Suprapubic skin (tissue), 4 donors: ENCODE measurements around the gene PITHD1. TPM values are rescaled to one million over a fixed set of nuclear protein-coding genes. Genes with fewer than 3 reads are reported as not detected.
"Not testable (repeated sequence)": the region's sequence is repeated elsewhere in the genome, so short reads cannot be mapped to it uniquely, and the experiment has no call there.

ENCODE experiments used
- DNase-seq, 2 donors: peaks; one replicate each; pipeline ENCODE4 v3.0.0-alpha.2; 2019; ENCODE audit warnings: low spot score in 2 of 2
- H3K27ac ChIP-seq: fragments of 200-600 bp; sonication (generic); one replicate; pipeline ENCODE4 v1.5.1; 2019
- H3K27me3 ChIP-seq: fragments of 200-600 bp; sonication (generic); one replicate; pipeline ENCODE4 v1.5.1; 2019
- H3K36me3 ChIP-seq: fragments of 200-600 bp; sonication (generic); one replicate; pipeline ENCODE4 v1.5.1; 2019
- H3K4me1 ChIP-seq: fragments of 200-600 bp; sonication (generic); one replicate; pipeline ENCODE4 v1.5.1; 2019
- H3K4me3 ChIP-seq: fragments of 200-600 bp; sonication (generic); one replicate; pipeline ENCODE4 v1.5.1; 2019; ENCODE audit warnings: mild to moderate bottlenecking
- H3K9me3 ChIP-seq: fragments of 200-600 bp; sonication (generic); one replicate; pipeline ENCODE4 v1.5.1; 2019
- EP300 ChIP-seq: sonication (generic); formaldehyde crosslinking; IDR thresholded peaks from one replicate; pipeline ENCODE4 v1.6.1; 2017; ENCODE audit warnings: antibody characterized with exemption
- POLR2A ChIP-seq, 2 donors: fragments of 450-650 bp; IDR thresholded peaks; one replicate each; pipeline ENCODE4 v1.6.1; 2017; ENCODE audit warnings: antibody characterized with exemption in 2 of 2, mild to moderate bottlenecking in 2 of 2, moderate library complexity in 2 of 2
- POLR2AphosphoS5 ChIP-seq, 3 donors: sonication (generic); formaldehyde crosslinking; IDR thresholded peaks; one replicate each; pipeline ENCODE4 v1.6.1; 2017; ENCODE audit warnings: antibody characterized with exemption in 3 of 3
- WGBS: methylation state at CpG from one replicate; pipeline ENCODE4 v1.1.5; 2018; 5-methylcytosine and 5-hydroxymethylcytosine counted together
- total RNA-seq, 4 donors: library from RNA; depleted of rRNA; stranded (reverse); fragments of >200 nt; gene quantifications; one replicate each; pipeline ENCODE4 v1.1.0, GENCODE V29; 2016
- TF ChIP-seq, protein P1 (sequence below), 2 donors: fragments of 200-600 bp in 1 of 2; fragments of 450-650 bp in 1 of 2; sonication (generic) in 1 of 2; IDR thresholded peaks; one replicate each; pipeline ENCODE4 v1.5.1; 2016 to 2019; ENCODE audit warnings: antibody characterized with exemption in 2 of 2, mild to moderate bottlenecking in 1 of 2, moderate library complexity in 1 of 2

The PITHD1 gene
- total RNA-seq, 4 donors from 2014 or later: 49.4 to 93.1 (median 74.3) TPM

DNA sequence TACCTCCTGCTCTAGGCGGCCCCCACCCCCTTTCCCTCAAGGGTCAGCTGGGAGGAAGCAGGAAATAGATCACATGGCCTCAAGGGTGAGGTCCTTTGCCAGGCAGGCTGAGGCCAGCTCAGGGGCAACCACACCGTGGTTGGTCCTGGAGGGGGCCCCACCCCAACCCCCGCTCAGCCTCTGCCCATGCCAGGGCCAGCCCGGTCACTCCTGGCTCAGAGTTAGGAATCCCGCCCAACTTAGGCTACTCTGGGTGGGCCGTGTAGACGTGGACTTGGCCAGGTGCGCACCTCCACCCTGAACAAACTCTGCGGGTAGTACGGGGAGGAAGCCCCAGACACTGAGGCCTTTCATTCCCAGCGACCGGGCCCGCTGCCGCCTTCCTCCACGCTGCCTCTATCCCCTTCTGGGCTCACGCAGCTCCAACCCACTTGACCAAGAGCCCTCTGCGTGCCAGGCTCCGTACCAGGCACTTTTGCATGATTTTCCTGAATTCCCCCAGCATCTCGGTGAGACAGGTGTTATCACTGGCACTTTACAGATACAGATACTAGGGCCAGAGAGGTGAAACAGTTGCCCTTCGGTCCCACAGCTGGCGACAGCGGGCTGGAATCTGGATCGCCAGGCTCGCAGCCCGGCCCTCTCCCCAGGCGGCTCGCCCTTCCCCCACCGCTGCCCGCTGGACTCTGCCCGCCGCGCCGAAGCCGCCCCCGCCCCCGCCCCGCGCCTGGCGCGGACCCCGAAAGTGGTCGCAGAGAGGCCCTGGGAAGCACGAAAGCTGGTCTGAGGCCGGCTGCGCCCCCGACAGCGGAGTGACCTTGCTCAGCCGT lies 21.6 kb downstream of the PITHD1 start:
- peaks cover 35% of the 10 kb centered on the region for H3K36me3 ChIP-seq
- peak in 1 of 3 donors; percentile 54 for TF ChIP-seq POLR2AphosphoS5 (IDR thresholded peaks at IDR 0.05)
- TF ChIP-seq, protein P1, sequence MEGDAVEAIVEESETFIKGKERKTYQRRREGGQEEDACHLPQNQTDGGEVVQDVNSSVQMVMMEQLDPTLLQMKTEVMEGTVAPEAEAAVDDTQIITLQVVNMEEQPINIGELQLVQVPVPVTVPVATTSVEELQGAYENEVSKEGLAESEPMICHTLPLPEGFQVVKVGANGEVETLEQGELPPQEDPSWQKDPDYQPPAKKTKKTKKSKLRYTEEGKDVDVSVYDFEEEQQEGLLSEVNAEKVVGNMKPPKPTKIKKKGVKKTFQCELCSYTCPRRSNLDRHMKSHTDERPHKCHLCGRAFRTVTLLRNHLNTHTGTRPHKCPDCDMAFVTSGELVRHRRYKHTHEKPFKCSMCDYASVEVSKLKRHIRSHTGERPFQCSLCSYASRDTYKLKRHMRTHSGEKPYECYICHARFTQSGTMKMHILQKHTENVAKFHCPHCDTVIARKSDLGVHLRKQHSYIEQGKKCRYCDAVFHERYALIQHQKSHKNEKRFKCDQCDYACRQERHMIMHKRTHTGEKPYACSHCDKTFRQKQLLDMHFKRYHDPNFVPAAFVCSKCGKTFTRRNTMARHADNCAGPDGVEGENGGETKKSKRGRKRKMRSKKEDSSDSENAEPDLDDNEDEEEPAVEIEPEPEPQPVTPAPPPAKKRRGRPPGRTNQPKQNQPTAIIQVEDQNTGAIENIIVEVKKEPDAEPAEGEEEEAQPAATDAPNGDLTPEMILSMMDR (IDR thresholded peaks at IDR 0.05): no peak
- no peak for TF ChIP-seq EP300
- TF ChIP-seq POLR2A (IDR thresholded peaks at IDR 0.05): no peak
- peak overlapping the region; percentile 93 for H3K27ac ChIP-seq
- no peaks in the 10 kb centered on the region for H3K27me3 ChIP-seq
- H3K4me3 ChIP-seq: peak overlapping the region; percentile 95
- WGBS: no CpG with 5 or more reads among the region's 48 CpGs
- peaks cover 32% of the 10 kb centered on the region for H3K4me1 ChIP-seq
- H3K9me3 ChIP-seq: no peaks in the 10 kb centered on the region
- peak in 1 of 2 donors; percentile 81 for DNase-seq

DNA sequence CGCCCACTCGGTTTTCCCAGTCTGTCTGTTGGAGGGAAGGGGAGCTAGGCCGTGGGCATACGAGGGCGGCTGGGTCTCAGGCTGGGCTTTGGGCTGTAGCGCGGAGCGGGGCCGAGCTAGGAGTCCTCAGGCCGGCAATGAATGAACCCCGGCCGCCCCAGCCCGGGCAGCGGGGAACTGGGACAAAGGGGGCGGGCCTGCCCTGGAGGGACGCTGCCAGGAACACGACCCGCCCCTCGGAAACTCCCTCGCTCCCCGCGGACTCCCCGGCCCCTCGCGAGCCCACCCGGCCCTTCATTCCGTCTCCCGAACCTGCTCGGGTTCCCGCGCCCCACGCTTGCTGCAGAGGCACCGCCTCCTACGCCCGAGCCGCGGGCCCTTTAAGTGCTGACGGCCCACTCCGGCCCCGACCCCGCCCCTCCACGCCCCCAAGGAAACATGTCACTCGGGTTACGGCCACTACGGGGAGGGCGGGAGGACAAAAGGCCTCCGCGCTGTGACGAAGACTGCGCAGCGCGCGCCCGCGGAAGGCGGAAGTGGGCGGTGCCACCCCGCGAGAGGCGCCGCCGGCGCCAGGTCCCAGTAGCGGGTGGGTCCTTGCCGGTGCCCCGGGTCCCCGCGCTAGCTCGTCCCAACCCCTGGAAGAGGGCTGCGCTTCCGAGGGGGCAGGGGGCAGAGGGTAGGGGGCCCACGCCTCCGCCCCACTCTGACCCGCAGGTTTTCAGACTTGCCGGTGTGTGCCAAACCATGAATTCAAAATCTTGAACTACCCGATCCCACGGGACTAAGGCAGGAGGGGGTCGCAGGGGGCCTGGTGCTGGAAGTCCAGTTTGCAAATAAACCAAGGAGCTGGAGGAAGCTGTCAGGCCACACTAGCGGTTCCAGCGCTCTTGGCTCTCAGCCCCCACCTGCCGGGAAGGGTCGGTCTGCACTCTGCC lies 22.5 kb downstream of the PITHD1 start, which contains the start of gene GALE:
Gene GALE (minus strand): TSS at position 355 of the 938 bp plus-strand sequence. CDS start 1,747 bp downstream, outside the sequence.
- DNase-seq: peak; percentile 99
- WGBS: 0% methylated on average over 57 of the region's 82 CpGs
- no peaks in the 10 kb centered on the region for H3K27me3 ChIP-seq
- peaks cover 28% of the 10 kb centered on the region for H3K36me3 ChIP-seq
- H3K4me3 ChIP-seq: peak within 1 kb of the TSS; percentile 95
- H3K9me3 ChIP-seq: no peaks in the 10 kb centered on the region
- peaks cover 32% of the 10 kb centered on the region for H3K4me1 ChIP-seq
- H3K27ac ChIP-seq: peak within 1 kb of the TSS; percentile 93
- TF ChIP-seq EP300 (no peak), POLR2AphosphoS5 (IDR thresholded peaks at IDR 0.05) (peak; percentile 21 to 91 (median 38)), POLR2A (IDR thresholded peaks at IDR 0.05) (peak in 1 of 2 donors; percentile 78)

DNA sequence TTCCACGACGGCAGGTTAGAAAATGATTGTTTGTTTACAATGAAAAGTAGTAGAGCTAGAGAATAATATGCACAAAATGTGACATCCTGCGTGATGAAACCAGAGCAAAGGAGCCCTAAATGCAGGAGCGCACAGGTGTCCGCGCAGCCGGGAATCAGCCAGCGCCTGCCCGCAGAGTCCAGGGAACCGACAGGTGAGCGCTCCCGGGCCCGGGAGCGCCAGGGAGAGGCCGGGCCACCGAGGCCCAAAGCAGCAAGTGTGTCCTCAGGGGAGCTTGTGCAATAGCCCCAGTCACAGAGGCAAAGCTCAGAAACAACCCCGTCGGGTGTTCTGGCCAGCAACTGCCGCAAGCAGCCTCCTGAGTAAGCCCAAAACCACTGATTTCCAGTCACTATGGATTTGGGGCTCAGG lies 23.1 kb downstream of the PITHD1 start:
- H3K4me3 ChIP-seq: peak overlapping the region; percentile 95
- peaks cover 32% of the 10 kb centered on the region for H3K4me1 ChIP-seq
- H3K36me3 ChIP-seq: peaks cover 21% of the 10 kb centered on the region
- H3K27ac ChIP-seq: peak overlapping the region; percentile 93
- WGBS: 5% methylated on average over 18 of the region's 19 CpGs
- H3K27me3 ChIP-seq: no peaks in the 10 kb centered on the region
- TF ChIP-seq EP300: no peak
- no peak for TF ChIP-seq POLR2AphosphoS5 (IDR thresholded peaks at IDR 0.05)
- no peak for TF ChIP-seq POLR2A (IDR thresholded peaks at IDR 0.05)
- TF ChIP-seq, protein P1 (IDR thresholded peaks at IDR 0.05): no peak
- H3K9me3 ChIP-seq: no peaks in the 10 kb centered on the region
- no peak for DNase-seq

DNA sequence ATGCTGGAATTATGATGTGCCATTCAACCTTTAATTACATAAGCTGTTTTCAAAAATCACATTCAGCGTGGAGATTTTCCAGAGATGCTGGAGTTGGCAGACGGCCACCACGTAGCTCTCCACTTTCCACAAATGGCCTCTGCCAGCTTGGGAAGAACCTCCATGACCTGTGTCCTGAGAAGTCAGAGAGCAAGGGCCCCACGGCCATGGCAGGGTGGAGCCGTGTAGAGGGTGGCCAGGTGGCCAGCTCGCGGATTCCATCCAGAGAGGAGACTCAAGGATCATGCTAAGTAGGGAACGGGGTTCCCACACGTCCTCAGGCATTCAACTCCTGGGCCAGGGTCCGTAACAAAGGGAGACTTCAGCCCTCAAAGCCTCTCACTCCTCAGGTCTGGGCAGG lies 23.7 kb downstream of the PITHD1 start:
- DNase-seq: no peak
- Histone ChIP-seq H3K4me3 (peak overlapping the region; percentile 95), H3K27ac (peak overlapping the region; percentile 93), H3K36me3 (peaks cover 17% of the 10 kb centered on the region), H3K27me3 (no peaks in the 10 kb centered on the region), H3K4me1 (peaks cover 29% of the 10 kb centered on the region), H3K9me3 (no peaks in the 10 kb centered on the region)
- WGBS: 20% methylated on average over 5 of the region's 10 CpGs
- TF ChIP-seq, protein P1 (IDR thresholded peaks at IDR 0.05): no peak
- TF ChIP-seq EP300 (no peak), POLR2AphosphoS5 (IDR thresholded peaks at IDR 0.05) (no peak), POLR2A (IDR thresholded peaks at IDR 0.05) (no peak)

DNA sequence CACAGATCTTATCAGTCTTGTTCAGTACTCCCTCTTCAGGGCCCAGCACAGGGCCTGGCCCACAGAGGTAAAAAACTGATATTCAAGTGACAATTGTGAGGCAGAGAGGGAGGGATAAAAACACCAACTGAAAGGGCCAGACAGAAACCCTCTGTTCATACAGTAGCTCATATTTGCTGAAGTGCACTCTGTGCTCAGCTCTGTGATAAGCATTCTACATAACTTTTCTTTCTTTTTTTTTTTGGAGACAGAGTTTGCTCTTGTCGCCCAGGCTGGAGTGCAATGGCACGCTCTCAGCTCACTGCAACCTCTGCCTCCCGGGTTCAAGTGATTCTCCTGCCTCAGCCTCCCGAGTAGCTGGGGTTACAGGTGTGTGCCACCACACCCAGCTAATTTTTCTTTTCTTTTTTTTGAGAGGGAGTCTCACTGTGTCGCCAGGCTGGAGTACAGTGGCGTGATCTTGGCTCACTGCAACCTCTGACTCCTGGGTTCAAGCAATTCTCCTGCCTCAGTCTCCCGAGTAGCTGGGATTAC lies 24.7 kb downstream of the PITHD1 start:
- peaks cover 12% of the 10 kb centered on the region for H3K36me3 ChIP-seq
- WGBS: 90% methylated on average over 7 of the region's 7 CpGs

More for the DNA sequence above, 24.7 kb downstream of the PITHD1 start:
- H3K4me3 ChIP-seq, H3K27me3 ChIP-seq, H3K9me3 ChIP-seq, H3K27ac ChIP-seq, DNase-seq: not testable (repeated sequence)
- H3K4me1 ChIP-seq: peaks cover 29% of the 10 kb centered on the region
